ENCODE measurements around the gene ARHGAP26. TPM values are rescaled to one million over a fixed set of nuclear protein-coding genes. Genes with fewer than 3 reads are reported as not detected.

Gene ARHGAP26
- total RNA-seq, 1 experiment from 2014 or later = 34.5 TPM

GRCh38 chr5:143134900-143135299 lies 364.7 kb downstream of the ARHGAP26 start:
- Histone ChIP-seq H3K79me2 (ENCODE audit: insufficient read depth, low read length) (no peaks in the 10 kb centered on the region), H3K36me3 (ENCODE audit: control insufficient read depth in 1 of 2, insufficient read depth in 2 of 2, low read length in 2 of 2) (no peaks in the 10 kb centered on the region), H3K9me2 (ENCODE audit: insufficient read depth) (no peaks in the 10 kb centered on the region), H3K9me3 (ENCODE audit: control insufficient read depth in 1 of 2, insufficient read depth in 1 of 2, low read depth in 1 of 2, low read length in 2 of 2) (no peaks in the 10 kb centered on the region), H3K4me3 (replicated peaks in 1 of 2; ENCODE audit: low read depth in 1 of 2, low read length in 2 of 2) (no peak overlapping the region), H3K9ac (ENCODE audit: low read length) (no peak overlapping the region), H3K4me2 (ENCODE audit: low read length) (no peak overlapping the region), H4K20me1 (ENCODE audit: insufficient read depth) (no peaks in the 10 kb centered on the region), H2AFZ (ENCODE audit: low read depth, low read length, poor library complexity, severe bottlenecking) (no peak overlapping the region), H3K27me3 (ENCODE audit: insufficient read depth, low read length) (no peaks in the 10 kb centered on the region), H3K4me1 (ENCODE audit: control insufficient read depth in 1 of 2, insufficient read depth in 2 of 2, low read length in 2 of 2) (peaks cover 0 to 18% of the 10 kb centered on the region in 2 experiments; a peak in 1 of 4 replicates), H3K27ac (ENCODE audit: low read depth, low read length) (no peak overlapping the region)
- DNase-seq (ENCODE audit: low read depth, low spot score) = no peak
- no TSS peak for BruUV-seq (replicated peaks)
- ChIA-PET RAD21 (ENCODE audit: low non-redundant PET in 1 of 2, low total read pairs in 2 of 2, uncharacterized antibody in 2 of 2, unreplicated experiment in 2 of 2) (no interaction called here), POLR2A (no interaction called here), CTCF (no interaction called here)
- intact Hi-C loops (cut with micrococcal nuclease) = no loop called here
- TF ChIP-seq SP1 (IDR thresholded peaks at IDR 0.05; ENCODE audit: low read depth) = no peak
- TF ChIP-seq REST (IDR thresholded peaks at IDR 0.05; ENCODE audit: low read depth) = no peak
- TF ChIP-seq ELF1 (IDR thresholded peaks at IDR 0.05; ENCODE audit: borderline replicate concordance, low read depth) = no peak
- TF ChIP-seq POLR2A (IDR thresholded peaks at IDR 0.05; ENCODE audit: borderline replicate concordance, extremely low read depth, insufficient read depth, insufficient read length) = no peak
- TF ChIP-seq CBX3 (IDR thresholded peaks at IDR 0.05; ENCODE audit: low read depth) = no peak
- no peak for TF ChIP-seq YY1 (IDR thresholded peaks at IDR 0.05; ENCODE audit: extremely low read depth, insufficient replicate concordance, low read depth, low read length)
- no peak for TF ChIP-seq JUND (IDR thresholded peaks at IDR 0.05)
- no peak for TF ChIP-seq SIN3A (IDR thresholded peaks at IDR 0.05; ENCODE audit: low read depth)
- no peak for TF ChIP-seq ZBTB33 (IDR thresholded peaks at IDR 0.05; ENCODE audit: extremely low read depth, insufficient replicate concordance, low read length)
- TF ChIP-seq EZH2phosphoT487 (IDR thresholded peaks at IDR 0.05; ENCODE audit: borderline replicate concordance) = no peak
- TF ChIP-seq ZNF274 (IDR thresholded peaks at IDR 0.05; ENCODE audit: low read depth, low read length) = no peak
- no peak for TF ChIP-seq EGR1 (IDR thresholded peaks at IDR 0.05; ENCODE audit: low read depth)
- TF ChIP-seq CEBPB (IDR thresholded peaks at IDR 0.05; ENCODE audit: low read depth) = no peak
- no peak for TF ChIP-seq FOSL1 (IDR thresholded peaks at IDR 0.05; ENCODE audit: low read depth)
- no peak for ATAC-seq
